HepG2 (cell line): ENCODE data around the gene PLIN4. TPM values are rescaled to one million over a fixed set of nuclear protein-coding genes. Genes with fewer than 3 reads are reported as not detected.

ENCODE experiments used
- ATAC-seq: fragments of 200-7000 bp; cut with Tn5 transposase; 3 replicates; pipeline ENCODE4 v1.9.1; 2020; ENCODE audit warnings: mild to moderate bottlenecking, moderate library complexity
- BruUV-seq: library from RNA; stranded (reverse); fragments of 400-500 nt; replicated peaks from 2 replicates; lab custom pipeline; 2021; lab: Mats Ljungman, UMichigan
- CTCF ChIA-PET: fragments of 300-600 bp; formaldehyde crosslinking; extraction: SDS; loops from one replicate; lab custom pipeline; 2021; ENCODE audit warnings: low total read pairs, inconsistent platforms, low intra/inter-chr PET ratio; lab: Yijun Ruan, JAX
- POLR2A ChIA-PET: fragments of 350-600 bp; sonication (Branson Sonifier 250); formaldehyde crosslinking; loops from one replicate; lab custom pipeline; 2020; ENCODE audit warnings: antibody characterized with exemption, inconsistent platforms; lab: Yijun Ruan, JAX
- DNase-seq: peaks from one replicate; pipeline ENCODE4 v3.0.0-alpha.2; 2015; ENCODE audit warnings: low spot score
- FAIRE-seq: peaks from 3 replicates; lab custom pipeline; 2011; peaks lifted over from hg19 to GRCh38; lab: Jason Lieb, UNC
- H2AFZ ChIP-seq: one replicate; pipeline ENCODE4 v1.6.1; 2011; ENCODE audit warnings: low read length, inconsistent platforms
- H3K27ac ChIP-seq: fragments of 300-600 bp; 3 replicates; pipeline ENCODE4 v1.8.0; 2011; ENCODE audit warnings: mixed run types, mild to moderate bottlenecking, mixed read lengths, low read length, inconsistent platforms; ENCODE audit not compliant: insufficient read depth; ENCODE audit errors: extremely low read length
- H3K27me3 ChIP-seq, 2 experiments: fragments of 200-600 bp in 1 of 2; 2 replicates in 1 of 2; 3 replicates in 1 of 2; pipeline versions ENCODE4 v1.6.0 to v1.8.0; 2011; ENCODE audit warnings: low read length in 2 of 2, mild to moderate bottlenecking in 2 of 2, moderate library complexity in 2 of 2, inconsistent platforms in 1 of 2; ENCODE audit not compliant: insufficient read depth in 2 of 2, control insufficient read depth in 1 of 2
- H3K36me3 ChIP-seq, 2 experiments: fragments of 200-600 bp in 1 of 2; replicated peaks in 1 of 2; 2 replicates in 1 of 2; 3 replicates in 1 of 2; pipeline versions ENCODE4 v1.5.1 to v1.8.0; 2011; ENCODE audit warnings: low read length in 2 of 2, inconsistent platforms in 1 of 2; ENCODE audit not compliant: insufficient read depth in 2 of 2, control insufficient read depth in 1 of 2
- H3K4me1 ChIP-seq: 2 replicates; pipeline ENCODE4 v1.5.1; 2012; ENCODE audit warnings: low read length, inconsistent platforms; ENCODE audit not compliant: insufficient read depth
- H3K4me2 ChIP-seq: 2 replicates; pipeline ENCODE4 v1.6.0; 2011; ENCODE audit warnings: low read depth, low read length, inconsistent platforms
- H3K4me3 ChIP-seq, 3 experiments: fragments of 200-600 bp in 1 of 3; sonication (generic), shearing (Covaris generic) in 1 of 3; replicated peaks in 1 of 3; 2 replicates each; pipeline ENCODE4 v1.5.1; 2011 to 2016; ENCODE audit warnings: low read length in 3 of 3, inconsistent platforms in 2 of 3, low read depth in 2 of 3, mild to moderate bottlenecking in 2 of 3, control low read depth in 1 of 3, mixed read lengths in 1 of 3; ENCODE audit not compliant: insufficient read depth in 1 of 3
- H3K79me2 ChIP-seq: one replicate; pipeline ENCODE4 v1.6.1; 2011; ENCODE audit warnings: low read length, inconsistent platforms; ENCODE audit not compliant: insufficient read depth
- H3K9ac ChIP-seq: 2 replicates; pipeline ENCODE4 v1.6.0; 2011; ENCODE audit warnings: mild to moderate bottlenecking, low read depth, low read length, inconsistent platforms; ENCODE audit not compliant: insufficient read depth
- H3K9me3 ChIP-seq: 2 replicates; pipeline ENCODE4 v1.5.1; 2012; ENCODE audit warnings: mild to moderate bottlenecking, low read length
- H4K20me1 ChIP-seq: 2 replicates; pipeline ENCODE4 v1.6.0; 2011; ENCODE audit warnings: inconsistent platforms, mild to moderate bottlenecking, low read length, moderate library complexity; ENCODE audit not compliant: insufficient read depth
- HNRNPK ChIP-seq: fragments of 200-400 bp; formaldehyde crosslinking; IDR thresholded peaks from 2 replicates; pipeline ENCODE4 v1.6.1; 2018; ENCODE audit warnings: low read length, low read depth, moderate library complexity, mild to moderate bottlenecking; ENCODE audit not compliant: poor library complexity, severe bottlenecking
- ZNF768 ChIP-seq: sonication (generic); formaldehyde crosslinking; IDR thresholded peaks from 2 replicates; pipeline ENCODE4 v1.4.0; 2020; ENCODE audit warnings: missing genetic modification reagents
- ZZZ3 ChIP-seq: sonication (generic); formaldehyde crosslinking; IDR thresholded peaks from 2 replicates; pipeline ENCODE4 v1.4.0; 2020; ENCODE audit warnings: missing genetic modification reagents, mild to moderate bottlenecking, borderline replicate concordance
- WGBS: methylation state at CpG from one replicate; pipeline ENCODE4 v1.1.6; 2017; ENCODE audit warnings: low lambda C conversion rate; 5-methylcytosine and 5-hydroxymethylcytosine counted together
- in situ Hi-C: cut with HindIII; loops from 2 replicates; pipeline ENCODE4 v1.10.0; 2017; ENCODE audit warnings: low pct_unique_long_range_greater_than_20kb; ENCODE audit not compliant: extremely low pct_ligation_motif_present
- intact Hi-C: fragments of 100-400 bp; cut with micrococcal nuclease; formaldehyde crosslinking; loops from one replicate; pipeline ENCODE4 v1.10.0; 2022; ENCODE audit not compliant: unreplicated experiment
- polyA plus RNA-seq, 8 experiments: library from polyadenylated mRNA; depleted of rRNA in 3 of 8; stranded (reverse) in 7 of 8; unstranded in 1 of 8; fragments of >200 nt; fragmentation: Illumina TruSeq in 4 of 8; extraction: Trizol in 4 of 8; gene quantifications; 2 replicates each; pipeline versions ENCODE4 v1.2.1 to v1.2.3, GENCODE V29; 2011 to 2016; ENCODE audit warnings: low read depth in 4 of 8, missing spikeins in 1 of 8, mixed read lengths in 1 of 8; ENCODE audit not compliant: insufficient read depth in 1 of 8
- total RNA-seq, 5 experiments: library from RNA; depleted of rRNA; stranded (reverse); fragments of >200 nt; fragmentation: Illumina TruSeq; extraction: Trizol; gene quantifications; 2 replicates each; pipeline ENCODE4 v1.2.3, GENCODE V29; 2016; ENCODE audit warnings: low read depth in 1 of 5
- TF ChIP-seq, protein P1 (sequence below): sonication (generic); formaldehyde crosslinking; IDR thresholded peaks from 2 replicates; pipeline ENCODE4 v1.5.1; 2020; ENCODE audit warnings: mild to moderate bottlenecking, missing genetic modification reagents, moderate library complexity

PLIN4 gene
- total and polyA plus RNA-seq, 2 of the 13 experiments (the other 11 are each of a cell fraction or from before 2014, with no cell fraction given) = 1.1 to 1.3 TPM

DNA sequence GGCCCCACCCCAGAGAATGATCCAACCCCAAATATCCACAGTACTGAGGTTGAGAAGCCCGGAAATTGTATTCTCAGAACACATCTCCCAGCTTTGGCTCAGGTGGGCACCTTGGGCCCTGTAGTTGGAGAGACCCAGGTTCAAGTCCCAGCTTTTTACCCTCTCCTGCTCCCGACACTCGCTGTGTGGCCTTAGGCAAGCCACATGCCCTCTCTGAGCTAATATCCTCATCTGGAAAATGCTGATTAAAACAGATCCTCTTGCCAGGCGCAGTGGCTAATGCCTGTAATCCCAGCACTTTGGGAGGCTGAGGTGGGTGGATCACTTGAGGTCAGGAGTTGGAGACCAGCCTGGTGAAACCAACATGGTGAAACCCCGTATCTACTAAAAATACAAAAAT is 2.6 kb downstream of the PLIN4 start:
- H3K27ac ChIP-seq = no peak overlapping the region
- ATAC-seq = no peak
- BruUV-seq = no TSS peak
- ChIA-PET CTCF (no interaction called here), POLR2A (no interaction called here)
- 99% methylated on average over 4 of the region's 5 CpGs for WGBS
- no peak overlapping the region for H2AFZ ChIP-seq
- H3K79me2 ChIP-seq = no peaks in the 10 kb centered on the region
- no peak for FAIRE-seq
- in situ Hi-C loops = no loop called here
- no peaks in the 10 kb centered on the region for H3K9me3 ChIP-seq
- peaks cover 35% of the 10 kb centered on the region for H3K4me1 ChIP-seq
- no peaks in the 10 kb centered on the region for H3K27me3 ChIP-seq
- no peak overlapping the region for H3K4me2 ChIP-seq
- no peak overlapping the region for H3K4me3 ChIP-seq
- H3K36me3 ChIP-seq = no peaks in the 10 kb centered on the region
- H4K20me1 ChIP-seq = no peaks in the 10 kb centered on the region
- DNase-seq = no peak
- no peak overlapping the region for H3K9ac ChIP-seq
- TF ChIP-seq ZNF768 (CRISPR knock-in tag) (peak; percentile 96), HNRNPK (no peak)
- TF ChIP-seq, all 625 proteins: peak for 1
- intact Hi-C loops = no loop called here

DNA sequence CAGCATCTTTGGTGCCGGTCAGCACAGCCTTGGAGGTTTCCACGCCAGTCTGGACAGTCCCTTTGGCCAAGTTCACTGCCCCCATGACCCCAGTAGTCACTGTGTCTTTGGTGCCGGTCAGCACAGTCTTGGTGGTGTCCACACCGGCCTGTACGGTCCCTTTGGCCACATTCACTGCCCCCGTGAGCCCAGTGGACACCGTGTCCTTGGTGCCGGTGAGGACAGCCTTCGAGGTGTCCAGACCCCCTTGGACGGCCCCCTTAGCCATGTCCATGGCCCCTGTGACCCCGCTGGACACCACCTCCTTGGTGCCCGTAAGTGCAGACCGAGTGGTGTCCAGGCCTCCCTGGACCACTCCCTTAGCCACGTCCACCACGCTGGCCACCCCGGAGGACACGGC is 5.0 kb downstream of the PLIN4 start:
- no peaks in the 10 kb centered on the region for H3K36me3 ChIP-seq
- H3K4me2 ChIP-seq = no peak overlapping the region
- H3K27ac ChIP-seq = no peak overlapping the region
- FAIRE-seq = no peak
- H2AFZ ChIP-seq = no peak overlapping the region
- BruUV-seq = no TSS peak
- ChIA-PET POLR2A (no interaction called here), CTCF (no interaction called here)
- H3K4me1 ChIP-seq = peaks cover 15% of the 10 kb centered on the region
- 100% methylated on average over 6 of the region's 17 CpGs for WGBS
- in situ Hi-C loops = no loop called here
- H4K20me1 ChIP-seq = no peaks in the 10 kb centered on the region
- no peak overlapping the region for H3K9ac ChIP-seq
- no peaks in the 10 kb centered on the region for H3K79me2 ChIP-seq
- H3K27me3 ChIP-seq = no peaks in the 10 kb centered on the region
- no peak for TF ChIP-seq ZZZ3
- TF ChIP-seq, protein P1, sequence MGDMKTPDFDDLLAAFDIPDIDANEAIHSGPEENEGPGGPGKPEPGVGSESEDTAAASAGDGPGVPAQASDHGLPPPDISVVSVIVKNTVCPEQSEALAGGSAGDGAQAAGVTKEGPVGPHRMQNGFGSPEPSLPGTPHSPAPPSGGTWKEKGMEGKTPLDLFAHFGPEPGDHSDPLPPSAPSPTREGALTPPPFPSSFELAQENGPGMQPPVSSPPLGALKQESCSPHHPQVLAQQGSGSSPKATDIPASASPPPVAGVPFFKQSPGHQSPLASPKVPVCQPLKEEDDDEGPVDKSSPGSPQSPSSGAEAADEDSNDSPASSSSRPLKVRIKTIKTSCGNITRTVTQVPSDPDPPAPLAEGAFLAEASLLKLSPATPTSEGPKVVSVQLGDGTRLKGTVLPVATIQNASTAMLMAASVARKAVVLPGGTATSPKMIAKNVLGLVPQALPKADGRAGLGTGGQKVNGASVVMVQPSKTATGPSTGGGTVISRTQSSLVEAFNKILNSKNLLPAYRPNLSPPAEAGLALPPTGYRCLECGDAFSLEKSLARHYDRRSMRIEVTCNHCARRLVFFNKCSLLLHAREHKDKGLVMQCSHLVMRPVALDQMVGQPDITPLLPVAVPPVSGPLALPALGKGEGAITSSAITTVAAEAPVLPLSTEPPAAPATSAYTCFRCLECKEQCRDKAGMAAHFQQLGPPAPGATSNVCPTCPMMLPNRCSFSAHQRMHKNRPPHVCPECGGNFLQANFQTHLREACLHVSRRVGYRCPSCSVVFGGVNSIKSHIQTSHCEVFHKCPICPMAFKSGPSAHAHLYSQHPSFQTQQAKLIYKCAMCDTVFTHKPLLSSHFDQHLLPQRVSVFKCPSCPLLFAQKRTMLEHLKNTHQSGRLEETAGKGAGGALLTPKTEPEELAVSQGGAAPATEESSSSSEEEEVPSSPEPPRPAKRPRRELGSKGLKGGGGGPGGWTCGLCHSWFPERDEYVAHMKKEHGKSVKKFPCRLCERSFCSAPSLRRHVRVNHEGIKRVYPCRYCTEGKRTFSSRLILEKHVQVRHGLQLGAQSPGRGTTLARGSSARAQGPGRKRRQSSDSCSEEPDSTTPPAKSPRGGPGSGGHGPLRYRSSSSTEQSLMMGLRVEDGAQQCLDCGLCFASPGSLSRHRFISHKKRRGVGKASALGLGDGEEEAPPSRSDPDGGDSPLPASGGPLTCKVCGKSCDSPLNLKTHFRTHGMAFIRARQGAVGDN (CRISPR knock-in tag) = 0 out of 2 replicates have a peak, but pooled peaks have one; percentile 9
- TF ChIP-seq, all 625 proteins: peak for 1
- ATAC-seq (no peak), DNase-seq (no peak)
- intact Hi-C loops = no loop called here
- Histone ChIP-seq H3K4me3 (no peak overlapping the region), H3K9me3 (no peaks in the 10 kb centered on the region)
